GM21447 (cell line): Measurements from ENCODE around the gene METTL27.
"Not testable (repeated sequence)": the region's sequence is repeated elsewhere in the genome, so short reads cannot be mapped to it uniquely, and the experiment has no call there.

Experiments used
- ATAC-seq: cut with Tn5 transposase; IDR thresholded peaks from one replicate; pipeline ENCODE4 v1.9.1; 2021; ENCODE audit not compliant: unreplicated experiment

The METTL27 gene

DNA sequence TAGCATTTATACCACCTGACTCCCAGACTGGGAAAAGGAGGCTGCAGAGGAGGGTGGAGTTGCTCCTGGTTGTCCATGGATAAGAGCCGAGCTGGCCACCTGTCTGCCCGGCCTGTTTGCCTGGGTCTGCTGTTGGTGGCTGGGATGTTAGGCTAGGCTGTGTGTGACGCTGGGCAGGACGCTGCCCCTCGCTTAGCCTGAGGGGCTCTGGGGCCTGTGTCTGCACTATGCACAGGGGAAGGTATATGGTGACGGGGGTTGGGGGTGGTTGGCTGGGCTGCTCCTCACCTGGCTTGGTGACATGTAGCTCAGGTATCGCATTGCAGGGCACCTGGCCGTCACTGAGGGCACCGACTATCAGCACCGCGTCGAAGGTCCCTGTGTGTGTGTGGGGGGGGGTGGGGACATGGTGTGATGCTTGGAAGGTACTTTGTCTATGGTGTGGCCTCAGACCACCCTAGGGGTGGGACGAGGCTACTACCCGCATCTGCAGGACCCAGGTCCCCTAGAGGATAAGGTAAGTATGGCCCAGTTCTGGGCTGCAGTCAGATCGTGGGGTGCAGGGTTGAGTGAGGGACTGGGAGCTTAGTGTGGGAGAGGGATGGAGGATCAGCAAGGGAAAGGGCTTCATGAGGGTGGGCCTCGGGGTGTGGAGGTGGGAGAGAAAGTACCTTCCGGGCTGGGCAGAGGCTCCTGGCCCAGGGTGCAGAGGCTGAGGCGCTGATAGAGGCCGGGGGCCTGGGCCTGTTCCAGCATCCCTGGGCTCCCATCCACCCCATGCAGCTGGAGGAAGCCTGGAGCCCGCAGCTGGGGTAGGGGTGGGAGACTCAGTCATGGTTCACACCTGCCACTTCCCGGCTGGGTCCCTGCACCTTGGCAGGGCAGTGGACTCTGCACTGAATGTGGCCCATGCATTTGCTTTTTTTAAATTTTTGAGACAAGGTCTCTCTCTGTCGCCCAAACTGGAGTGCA lies 2.3 kb downstream of the METTL27 start:
- no peak for ATAC-seq

DNA sequence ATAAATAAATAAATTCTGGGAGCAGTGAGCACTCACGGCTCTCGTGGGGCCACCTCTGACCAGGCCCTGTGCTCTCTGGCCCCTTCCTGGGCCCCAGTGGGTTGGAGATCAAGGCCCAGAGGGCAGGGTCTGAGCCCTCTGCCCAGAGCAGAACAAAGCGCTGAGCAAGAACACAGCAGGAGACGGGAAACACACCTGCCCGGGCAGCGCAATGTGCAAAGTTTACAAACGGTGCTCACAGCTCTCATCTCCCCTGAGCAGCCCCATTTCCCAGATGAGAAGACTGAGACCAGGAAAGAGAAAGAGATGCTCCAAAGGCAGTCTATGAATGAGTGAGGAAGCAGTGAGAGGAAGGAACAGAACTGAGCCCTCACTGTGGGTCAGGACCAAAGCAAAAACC lies 3.0 kb downstream of the METTL27 start:
- no peak for ATAC-seq

DNA sequence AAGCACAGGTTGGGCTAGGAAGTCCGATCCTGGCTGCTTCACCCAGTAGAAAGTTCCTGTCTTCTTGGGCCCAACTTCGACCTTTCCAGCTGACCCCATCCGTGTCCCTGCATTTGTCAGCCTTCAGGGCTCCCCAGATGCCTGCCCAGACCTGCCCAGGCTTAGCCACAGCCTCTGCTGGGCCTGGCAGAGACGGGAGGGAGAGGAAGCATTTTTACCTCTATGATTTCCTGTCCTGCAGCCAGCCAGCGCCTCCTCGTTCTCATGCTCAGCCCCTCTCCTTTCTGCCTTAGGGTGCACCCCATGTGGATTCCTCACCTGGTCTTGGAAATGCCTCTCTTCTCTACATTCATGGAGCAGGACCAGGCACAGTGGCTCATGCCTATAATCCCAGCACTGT lies 3.7 kb downstream of the METTL27 start:
- ATAC-seq, result no peak

DNA sequence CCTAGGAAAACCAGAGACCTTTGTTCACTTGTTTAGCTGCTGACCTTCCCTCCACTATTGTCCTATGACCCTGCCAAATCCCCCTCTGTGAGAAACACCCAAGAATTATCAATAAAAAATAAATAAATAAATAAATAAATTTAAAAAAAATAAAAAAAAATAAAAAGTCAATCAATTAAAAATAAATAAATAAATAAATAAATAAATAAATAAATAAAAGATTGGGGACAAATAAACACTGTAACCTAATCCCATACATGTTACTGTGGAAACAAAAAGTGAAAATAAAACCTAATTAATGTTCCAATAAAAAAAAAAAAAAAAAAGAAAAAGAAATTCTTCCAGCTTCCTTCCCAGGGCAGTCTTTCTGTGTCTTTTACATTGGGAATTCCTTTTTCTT lies 5.1 kb downstream of the METTL27 start:
- not testable (repeated sequence) for ATAC-seq

DNA sequence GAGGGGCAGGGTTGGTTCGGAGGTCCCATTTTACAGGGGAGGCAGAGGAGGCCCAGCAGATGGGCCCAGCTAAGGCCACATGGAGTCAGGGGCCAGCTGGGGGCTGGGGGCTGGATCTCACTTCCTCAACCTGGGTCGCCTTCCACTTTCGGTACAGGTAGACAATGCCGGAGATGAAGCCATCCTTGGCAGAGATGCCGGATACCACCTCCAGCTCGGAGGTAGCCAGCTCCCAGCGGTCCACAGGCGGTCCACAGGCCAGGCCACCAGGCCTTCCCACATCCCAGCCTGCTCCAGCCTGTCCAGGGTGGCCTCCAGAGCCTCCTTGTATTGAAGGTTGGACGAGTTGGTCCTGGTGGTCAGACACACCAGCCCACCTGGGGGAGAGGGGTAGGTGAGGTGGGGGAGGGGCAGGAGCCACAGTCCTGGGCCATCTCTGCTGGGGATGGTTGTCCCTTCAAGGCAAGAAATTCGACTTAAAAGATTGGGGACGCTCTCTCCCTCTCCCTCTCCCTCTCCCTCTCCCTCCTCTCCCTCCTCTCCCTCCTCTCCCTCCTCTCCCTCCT lies 7.6 kb downstream of the METTL27 start:
- ATAC-seq, result no peak

DNA sequence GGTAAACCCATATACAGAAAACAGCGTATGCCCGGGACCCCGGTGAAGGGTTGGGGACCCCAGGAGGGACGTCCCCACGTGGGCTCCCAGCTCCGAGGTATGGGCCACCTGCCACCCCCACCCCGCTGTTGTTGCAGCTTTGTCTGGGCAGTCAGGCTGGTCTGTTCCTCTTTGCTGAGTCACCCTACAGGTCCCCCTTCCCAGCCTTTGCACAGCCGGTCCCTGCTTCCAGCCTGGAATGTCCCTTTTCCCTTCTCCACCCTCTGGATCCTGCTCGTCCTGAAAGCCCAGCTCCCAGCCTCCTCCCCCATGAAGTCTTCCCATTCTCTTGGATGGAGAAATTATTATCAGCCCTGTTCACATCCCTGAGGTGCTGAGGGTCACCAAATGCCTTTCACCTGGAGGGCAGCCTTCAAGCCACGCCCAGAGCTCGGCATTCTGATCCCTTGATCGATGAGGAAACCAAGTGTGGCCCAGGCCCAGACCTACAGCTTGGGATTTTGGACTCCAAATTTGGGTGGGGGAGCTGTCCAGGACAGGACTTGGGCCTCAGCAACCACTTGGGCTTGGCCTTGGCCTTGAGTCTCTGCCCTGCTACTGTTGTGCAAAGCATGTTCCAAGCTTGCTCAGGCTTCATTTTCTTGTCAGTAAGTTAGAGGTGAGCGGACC lies 8.9 kb downstream of the METTL27 start:
- no peak for ATAC-seq

DNA sequence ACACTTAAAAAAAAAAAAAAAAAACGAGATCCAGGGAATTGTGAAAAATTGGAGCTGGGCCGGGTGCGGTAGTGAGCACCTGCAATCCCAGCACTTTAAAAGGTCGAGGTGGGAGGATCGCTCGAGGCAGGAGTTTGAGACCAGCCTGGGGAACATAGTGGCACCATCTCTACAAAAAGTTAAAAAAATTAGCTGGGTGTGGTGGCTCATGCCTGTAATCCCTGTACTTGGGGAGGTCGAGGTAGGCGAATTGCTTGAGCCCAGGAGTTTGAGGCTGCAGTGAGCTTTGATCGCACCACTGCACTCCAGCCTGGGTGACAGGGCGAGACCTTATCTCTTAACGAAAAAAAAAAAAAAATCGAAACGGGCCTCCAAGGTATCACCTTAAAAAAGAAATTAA lies 9.5 kb downstream of the METTL27 start:
- no peak for ATAC-seq

DNA sequence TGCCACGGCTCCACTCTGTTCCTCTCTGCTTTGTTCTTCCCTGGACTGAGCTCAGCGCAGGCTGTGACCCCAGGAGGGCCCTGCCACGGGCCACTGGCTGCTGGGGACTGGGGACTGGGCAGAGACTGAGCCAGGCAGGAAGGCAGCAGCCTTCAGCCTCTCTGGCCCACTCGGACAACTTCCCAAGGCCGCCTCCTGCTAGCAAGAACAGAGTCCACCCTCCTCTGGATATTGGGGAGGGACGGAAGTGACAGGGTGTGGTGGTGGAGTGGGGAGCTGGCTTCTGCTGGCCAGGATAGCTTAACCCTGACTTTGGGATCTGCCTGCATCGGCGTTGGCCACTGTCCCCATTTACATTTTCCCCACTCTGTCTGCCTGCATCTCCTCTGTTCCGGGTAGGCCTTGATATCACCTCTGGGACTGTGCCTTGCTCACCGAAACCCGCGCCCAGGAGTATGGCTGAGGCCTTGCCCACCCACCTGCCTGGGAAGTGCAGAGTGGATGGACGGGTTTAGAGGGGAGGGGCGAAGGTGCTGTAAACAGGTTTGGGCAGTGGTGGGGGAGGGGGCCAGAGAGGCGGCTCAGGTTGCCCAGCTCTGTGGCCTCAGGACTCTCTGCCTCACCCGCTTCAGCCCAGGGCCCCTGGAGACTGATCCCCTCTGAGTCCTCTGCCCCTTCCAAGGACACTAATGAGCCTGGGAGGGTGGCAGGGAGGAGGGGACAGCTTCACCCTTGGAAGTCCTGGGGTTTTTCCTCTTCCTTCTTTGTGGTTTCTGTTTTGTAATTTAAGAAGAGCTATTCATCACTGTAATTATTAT lies 10.3 kb downstream of the METTL27 start:
- no peak for ATAC-seq

DNA sequence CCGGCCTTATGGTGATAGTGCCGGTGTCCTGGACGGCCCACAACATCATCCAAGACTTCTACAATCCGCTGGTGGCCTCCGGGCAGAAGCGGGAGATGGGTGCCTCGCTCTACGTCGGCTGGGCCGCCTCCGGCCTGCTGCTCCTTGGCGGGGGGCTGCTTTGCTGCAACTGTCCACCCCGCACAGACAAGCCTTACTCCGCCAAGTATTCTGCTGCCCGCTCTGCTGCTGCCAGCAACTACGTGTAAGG lies 10.8 kb downstream of the METTL27 start:
- no peak for ATAC-seq

DNA sequence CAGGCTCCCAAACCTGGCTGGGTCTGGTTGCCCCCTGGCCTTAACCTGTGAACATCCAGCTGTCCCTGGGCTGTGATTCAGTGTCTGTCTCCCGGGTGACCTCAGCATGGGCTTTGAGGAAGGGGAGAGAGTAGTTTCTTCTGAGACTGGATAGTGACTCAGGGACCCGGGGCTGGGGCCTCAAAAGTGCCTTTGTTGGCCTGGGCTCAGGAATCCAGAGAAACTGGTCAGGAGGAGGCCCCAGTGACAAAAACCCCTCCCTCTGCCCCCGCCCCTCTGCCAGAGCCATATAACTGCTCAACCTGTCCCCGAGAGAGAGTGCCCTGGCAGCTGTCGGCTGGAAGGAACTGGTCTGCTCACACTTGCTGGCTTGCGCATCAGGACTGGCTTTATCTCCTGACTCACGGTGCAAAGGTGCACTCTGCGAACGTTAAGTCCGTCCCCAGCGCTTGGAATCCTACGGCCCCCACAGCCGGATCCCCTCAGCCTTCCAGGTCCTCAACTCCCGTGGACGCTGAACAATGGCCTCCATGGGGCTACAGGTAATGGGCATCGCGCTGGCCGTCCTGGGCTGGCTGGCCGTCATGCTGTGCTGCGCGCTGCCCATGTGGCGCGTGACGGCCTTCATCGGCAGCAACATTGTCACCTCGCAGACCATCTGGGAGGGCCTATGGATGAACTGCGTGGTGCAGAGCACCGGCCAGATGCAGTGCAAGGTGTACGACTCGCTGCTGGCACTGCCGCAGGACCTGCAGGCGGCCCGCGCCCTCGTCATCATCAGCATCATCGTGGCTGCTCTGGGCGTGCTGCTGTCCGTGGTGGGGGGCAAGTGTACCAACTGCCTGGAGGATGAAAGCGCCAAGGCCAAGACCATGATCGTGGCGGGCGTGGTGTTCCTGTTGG lies 11.4 kb downstream of the METTL27 start, which contains the start of gene CLDN4:
Gene CLDN4, plus strand, starts transcription at position 316 of the 903 bp plus-strand sequence. Its CDS starts 206 bp downstream, at position 522.
- ATAC-seq, result no peak

DNA sequence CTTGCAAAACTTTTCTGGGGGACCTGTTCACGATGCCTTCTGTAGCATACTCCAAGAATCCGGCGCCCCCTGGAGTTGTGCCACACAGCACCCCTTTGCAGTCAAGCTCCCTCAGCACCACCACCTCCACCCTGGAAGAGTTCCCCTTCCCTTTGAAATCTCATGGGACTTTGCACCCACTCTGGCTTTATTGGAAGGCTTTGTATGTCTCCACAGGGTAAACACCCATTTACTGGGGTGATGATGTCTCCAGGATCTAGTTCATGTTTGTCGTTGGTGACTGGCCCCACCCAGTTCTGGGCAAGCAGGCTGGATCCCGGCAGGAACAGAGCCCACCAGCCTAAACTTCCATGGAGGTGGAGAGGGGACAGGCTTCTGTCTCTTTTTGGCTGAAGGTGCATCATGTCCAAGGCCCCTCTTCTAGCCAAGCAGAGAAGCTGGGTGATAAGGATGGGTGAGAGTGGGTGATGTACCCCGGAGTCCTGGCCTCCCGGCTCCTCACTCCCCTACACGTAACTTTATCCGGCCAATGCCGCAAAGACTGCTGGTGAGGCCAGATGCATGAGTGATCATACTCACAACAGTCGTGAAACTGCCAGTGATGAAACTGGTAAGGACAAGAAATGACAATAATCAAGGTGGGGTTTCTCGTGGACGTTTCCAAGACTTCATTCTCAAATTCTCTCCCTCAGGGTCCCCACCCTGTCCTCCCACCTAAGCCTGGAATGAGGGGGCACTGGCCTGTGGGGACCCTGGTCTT lies 12.2 kb downstream of the METTL27 start:
- ATAC-seq, result no peak

DNA sequence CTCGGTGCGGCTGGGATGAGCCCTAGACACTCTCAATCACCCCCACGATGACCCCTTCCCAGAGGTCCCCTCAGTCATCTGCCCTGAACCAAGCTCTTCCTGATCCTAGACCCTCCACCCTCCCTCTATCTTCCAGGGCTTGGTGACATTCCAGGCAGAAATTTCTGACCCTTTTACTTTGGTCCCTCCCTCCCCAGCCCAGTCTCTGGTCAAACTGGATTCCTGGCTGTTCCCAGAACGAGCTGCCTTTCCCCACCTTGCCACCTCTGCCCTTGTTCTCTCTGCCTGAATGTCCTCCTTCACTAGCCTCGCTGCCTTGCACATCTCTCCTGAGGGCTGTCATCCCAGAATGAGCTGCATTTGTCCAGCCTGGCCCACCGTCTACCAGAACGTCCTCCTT lies 12.8 kb downstream of the METTL27 start:
- ATAC-seq, result no peak

DNA sequence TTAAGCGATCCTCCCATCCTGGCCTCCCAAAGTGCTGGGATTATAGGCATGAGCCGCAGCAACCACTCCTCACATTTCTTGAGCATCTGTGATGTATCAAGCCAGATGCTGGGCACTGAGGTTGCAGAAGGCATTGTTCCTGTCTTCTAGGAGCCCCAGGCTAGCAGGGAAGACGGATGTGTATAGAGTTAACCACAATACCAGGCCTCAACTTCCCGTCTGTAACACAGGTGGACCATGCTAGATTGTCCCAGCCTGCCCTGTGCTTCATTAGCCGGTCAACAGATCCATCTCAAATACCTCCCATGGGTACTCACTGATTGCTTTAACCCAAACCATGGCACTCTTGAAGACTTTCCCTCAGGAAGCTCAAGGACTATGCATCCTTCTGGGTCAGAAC lies 13.3 kb downstream of the METTL27 start:
- ATAC-seq, result no peak

DNA sequence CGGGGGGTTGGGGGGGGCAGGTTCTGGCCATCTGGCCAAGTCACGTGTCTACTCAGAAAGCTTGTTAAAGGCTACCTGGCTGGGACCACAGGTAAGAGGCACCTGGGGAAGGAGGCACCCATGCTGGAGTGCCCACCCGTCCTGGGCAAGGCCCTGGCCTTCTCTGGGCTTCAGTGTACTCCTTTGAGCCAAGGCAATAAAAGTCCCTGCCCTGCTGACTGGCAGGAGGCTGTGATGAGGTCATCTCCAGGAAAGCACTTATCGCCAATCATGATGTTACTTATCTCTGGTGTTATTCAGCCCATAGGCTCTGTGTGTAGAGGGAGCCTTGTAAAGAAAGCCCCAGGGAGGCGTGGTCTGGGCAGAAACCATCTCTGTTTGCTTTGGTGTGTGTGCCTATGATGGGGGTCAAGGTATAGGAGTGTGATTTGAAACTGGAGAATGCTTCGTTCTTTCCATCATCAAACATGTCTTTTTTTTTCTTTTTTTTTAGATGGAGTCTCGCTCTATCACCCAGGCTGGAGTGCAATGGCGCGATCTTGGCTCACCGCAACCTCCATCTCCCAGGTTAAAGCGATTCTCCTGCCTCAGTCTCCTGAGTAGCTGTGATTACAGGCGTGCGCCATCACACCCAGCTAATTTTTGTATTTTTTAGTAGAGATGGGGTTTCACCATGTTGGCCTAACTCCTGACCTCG lies 14.1 kb downstream of the METTL27 start:
- ATAC-seq, result no peak

DNA sequence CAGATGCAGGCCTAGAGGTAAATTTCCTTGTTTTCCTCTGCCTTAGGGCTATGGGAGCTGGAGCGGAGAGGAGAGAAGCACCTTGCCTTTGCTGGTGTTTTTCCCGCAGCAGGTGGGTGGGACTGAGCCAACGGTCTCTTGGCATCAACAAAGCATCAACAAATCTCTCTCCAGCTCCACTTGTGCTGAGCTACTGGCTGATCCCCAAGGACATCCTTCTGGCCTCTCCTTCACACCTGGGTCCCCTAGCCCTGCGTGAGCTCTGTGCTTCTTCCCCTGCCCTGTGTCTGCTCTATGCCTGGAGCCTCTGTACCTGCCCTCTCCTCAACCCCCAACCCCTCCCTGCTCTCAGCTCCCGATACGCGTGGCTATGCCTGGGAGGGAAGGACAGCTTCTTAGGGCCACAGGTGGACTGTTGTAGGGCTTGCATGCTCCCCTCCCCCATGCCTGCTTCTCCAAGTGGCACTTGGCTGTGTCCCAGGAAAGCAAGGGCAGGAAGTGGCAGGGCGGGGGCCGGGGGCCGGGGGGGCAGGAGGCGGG lies 14.7 kb downstream of the METTL27 start:
- no peak for ATAC-seq

DNA sequence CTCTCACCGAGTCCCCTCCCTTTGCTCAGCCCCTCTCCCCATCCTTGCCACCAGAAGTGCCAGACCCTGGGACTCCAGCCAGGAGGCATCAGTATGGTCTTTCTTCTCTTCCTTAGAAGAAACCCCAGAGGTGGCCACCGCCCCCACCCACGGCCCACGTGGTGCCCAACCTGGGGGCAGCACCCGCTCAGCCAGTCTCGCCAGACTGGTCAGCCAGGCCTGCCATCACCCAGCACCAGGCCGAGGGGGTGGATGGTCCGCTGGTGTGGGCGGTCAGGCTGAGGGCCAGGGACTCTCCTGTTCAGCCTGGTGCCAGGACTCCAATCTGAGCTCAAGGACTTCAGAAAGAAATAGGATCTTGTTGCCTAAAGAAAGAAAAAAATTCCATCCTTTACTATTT lies 17.3 kb downstream of the METTL27 start:
- ATAC-seq, result no peak

DNA sequence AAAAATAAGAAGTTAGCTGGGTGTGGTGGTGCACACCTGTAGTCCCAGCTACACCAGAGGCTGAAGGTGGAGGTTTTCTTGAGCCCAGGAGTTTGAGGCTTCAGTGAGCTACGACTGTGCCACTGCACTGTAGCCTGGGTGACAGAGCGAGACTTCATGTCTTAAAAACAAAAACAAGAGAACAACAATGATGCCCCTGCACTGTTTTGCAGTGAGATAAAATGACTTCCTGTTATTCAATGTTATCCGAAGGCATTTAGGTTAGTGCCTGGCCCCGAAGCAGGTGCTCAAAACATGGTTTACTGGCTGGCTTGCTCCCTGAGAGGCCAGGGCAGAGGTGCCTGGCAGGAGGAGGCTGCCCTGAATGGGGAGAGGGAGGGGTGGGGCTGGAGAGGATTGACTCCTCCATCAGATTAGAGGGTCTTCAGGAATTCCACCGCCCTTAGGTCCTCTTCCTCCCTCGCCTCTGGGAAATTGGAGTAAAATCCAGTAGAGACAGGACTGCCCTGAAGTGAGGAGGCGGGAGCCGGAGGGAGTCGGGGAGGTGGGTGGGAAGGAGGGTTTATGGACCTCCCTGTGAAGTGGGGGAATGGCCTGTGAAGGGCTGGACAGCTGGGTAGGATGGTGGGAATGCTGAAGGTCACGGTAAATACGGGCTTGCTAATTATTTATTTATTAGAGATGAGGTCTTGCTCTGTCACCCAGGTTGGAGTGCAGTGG lies 18.3 kb downstream of the METTL27 start:
- ATAC-seq, result no peak

DNA sequence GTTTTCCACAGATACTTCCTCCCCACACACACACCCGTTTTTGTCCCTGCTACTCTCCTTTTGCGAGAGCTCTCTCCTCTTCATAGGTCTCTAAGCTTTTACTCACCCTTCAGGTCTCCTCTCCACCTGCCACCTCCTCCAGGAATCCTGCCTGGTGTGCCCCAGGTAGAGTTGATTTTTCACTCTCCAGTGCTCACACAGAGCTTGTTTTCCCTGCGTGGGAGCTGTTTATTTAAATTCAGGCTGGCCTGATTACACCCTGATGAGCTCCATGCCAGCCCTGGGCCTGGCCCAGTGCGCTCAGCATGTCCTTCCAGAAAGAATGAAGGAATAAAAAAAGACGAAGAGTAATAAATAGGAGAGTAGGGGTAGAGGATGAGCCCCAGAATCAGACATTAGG lies 19.1 kb downstream of the METTL27 start:
- no peak for ATAC-seq
